H1 (cell line): ENCODE measurements around the gene TMEM147.

ENCODE experiments used
- BRCA1 ChIP-seq: IDR thresholded peaks from 2 replicates; pipeline ENCODE4 v1.6.1; 2012; ENCODE audit warnings: low read depth, low read length, improper control_type of control experiment
- CTCF ChIP-seq, 3 experiments: IDR thresholded peaks; 1 replicate in 2 of 3; 2 replicates in 1 of 3; pipeline versions ENCODE4 v1.5.1 to v1.6.1; 2011; ENCODE audit warnings: low read length in 3 of 3, mild to moderate bottlenecking in 3 of 3, inconsistent platforms in 2 of 3, low read depth in 1 of 3, moderate library complexity in 1 of 3; ENCODE audit not compliant: insufficient read depth in 1 of 3; ENCODE audit errors: control extremely low read depth in 1 of 3
- EP300 ChIP-seq, 2 experiments: IDR thresholded peaks; 1 replicate in 1 of 2; 2 replicates in 1 of 2; pipeline ENCODE4 v1.6.1; 2011 to 2012; ENCODE audit warnings: low read depth in 2 of 2, low read length in 2 of 2, mild to moderate bottlenecking in 2 of 2, borderline replicate concordance in 1 of 2, inconsistent platforms in 1 of 2, moderate library complexity in 1 of 2
- PHF8 ChIP-seq: fragments of 200-600 bp; sonication (generic); conservative IDR thresholded peaks from 2 replicates; pipeline ENCODE4 v1.7.1; 2012; ENCODE audit warnings: low read depth, mild to moderate bottlenecking, inconsistent platforms, low read length, moderate library complexity
- POLR2A ChIP-seq, 2 experiments: IDR thresholded peaks; 1 replicate in 1 of 2; 2 replicates in 1 of 2; pipeline ENCODE4 v1.6.1; 2011; ENCODE audit warnings: low read depth in 2 of 2, low read length in 2 of 2, mild to moderate bottlenecking in 2 of 2; ENCODE audit errors: control extremely low read depth in 1 of 2
- RAD21 ChIP-seq, 2 experiments: IDR thresholded peaks in 1 of 2; conservative IDR thresholded peaks in 1 of 2; 2 replicates each; pipeline ENCODE4 v1.6.1; 2011; ENCODE audit warnings: low read depth in 2 of 2, low read length in 2 of 2, improper control_type of control experiment in 1 of 2, inconsistent platforms in 1 of 2, mild to moderate bottlenecking in 1 of 2, moderate library complexity in 1 of 2
- SP2 ChIP-seq: IDR thresholded peaks from 2 replicates; pipeline ENCODE4 v1.6.1; 2012; ENCODE audit warnings: mild to moderate bottlenecking, low read length, inconsistent platforms
- TAF1 ChIP-seq: IDR thresholded peaks from 2 replicates; pipeline ENCODE4 v1.6.1; 2011; ENCODE audit warnings: mild to moderate bottlenecking, low read depth, low read length
- TBP ChIP-seq: IDR thresholded peaks from 2 replicates; pipeline ENCODE4 v1.6.1; 2011; ENCODE audit warnings: low read depth, low read length, improper control_type of control experiment

- TF ChIP-seq EP300 (IDR thresholded peaks at IDR 0.05; ENCODE audit: borderline replicate concordance in 1 of 2, low read depth in 2 of 2, low read length in 2 of 2) = no peak
- 0 out of 2 replicates have a peak, but pooled peaks have one; percentile 38 for TF ChIP-seq TBP
- TF ChIP-seq CTCF (IDR thresholded peaks at IDR 0.05; ENCODE audit: control extremely low read depth in 1 of 3, insufficient read depth in 1 of 3, low read depth in 1 of 3, low read length in 3 of 3) = peak in 2 of 3 experiments; percentile 4 to 18; a peak in 1 of 4 replicates
- TF ChIP-seq POLR2A (IDR thresholded peaks at IDR 0.05; ENCODE audit: control extremely low read depth in 1 of 2, low read depth in 2 of 2, low read length in 2 of 2) = peak in 1 of 2 experiments; percentile 65; a peak in 1 of 3 replicates
- TF ChIP-seq TAF1 = 0 out of 2 replicates have a peak, but pooled peaks have one; percentile 40
- TF ChIP-seq SP2 = no peak
- TF ChIP-seq PHF8 = peak; percentile 75
- peak in 1 of 2 experiments; percentile 12; a peak in 2 of 4 replicates for TF ChIP-seq RAD21 (IDR thresholded peaks at IDR 0.05 in 1 of 2, conservative IDR thresholded peaks at IDR 0.05 in 1 of 2; ENCODE audit: low read depth in 2 of 2, low read length in 2 of 2)
- no peak for TF ChIP-seq BRCA1
These were observed 12.3 kb downstream of the TMEM147 start for GRCh38 chr19:35557539-35558399.
